Putamen (tissue), 1 donor: ENCODE results near the gene TTC12.

Source experiments
- DNase-seq: peaks from one replicate; pipeline ENCODE4 v3.0.0-alpha.2; 2016; ENCODE audit warnings: low spot score

Gene TTC12

GRCh38 chr11:113404859-113405430 lies 90.6 kb downstream of the TTC12 start:
- DNase-seq = no peak

DNA sequence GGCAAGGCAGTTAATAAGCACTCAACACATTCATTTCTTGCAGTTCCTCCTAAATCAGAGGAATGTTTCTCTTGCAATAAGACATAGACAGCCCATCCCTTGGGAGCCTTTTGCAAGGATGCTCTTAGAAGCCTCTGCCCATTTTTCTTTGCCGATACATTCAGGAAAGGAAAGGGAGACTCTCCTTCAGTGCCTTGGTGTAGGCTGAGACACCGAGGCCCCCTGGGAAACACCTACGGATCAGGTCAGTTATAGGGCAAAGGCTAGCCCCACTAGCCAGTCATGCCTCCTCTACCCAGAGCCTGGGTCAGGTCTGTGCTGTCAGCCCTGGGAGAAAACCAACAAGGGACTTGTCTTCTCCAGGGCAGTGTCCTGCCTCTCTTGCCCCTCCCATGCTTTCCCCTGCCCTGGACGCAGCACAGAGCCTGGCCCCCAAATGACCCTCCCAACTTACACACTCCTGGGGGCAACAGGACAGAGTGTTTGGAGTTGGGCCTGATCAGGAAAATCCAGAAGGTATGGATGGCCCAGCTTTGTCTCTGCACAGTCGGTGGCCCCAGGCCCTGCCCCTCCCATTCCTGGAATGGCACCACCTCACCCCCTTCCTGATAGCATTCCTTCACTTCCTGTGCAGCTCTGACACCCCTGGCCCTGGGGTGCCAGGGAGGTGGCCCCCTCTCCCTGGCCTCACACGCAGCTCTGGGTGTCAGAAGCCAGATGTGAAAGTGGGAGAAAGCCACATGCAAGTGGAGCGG lies 91.5 kb downstream of the TTC12 start:
- DNase-seq = no peak

DNA sequence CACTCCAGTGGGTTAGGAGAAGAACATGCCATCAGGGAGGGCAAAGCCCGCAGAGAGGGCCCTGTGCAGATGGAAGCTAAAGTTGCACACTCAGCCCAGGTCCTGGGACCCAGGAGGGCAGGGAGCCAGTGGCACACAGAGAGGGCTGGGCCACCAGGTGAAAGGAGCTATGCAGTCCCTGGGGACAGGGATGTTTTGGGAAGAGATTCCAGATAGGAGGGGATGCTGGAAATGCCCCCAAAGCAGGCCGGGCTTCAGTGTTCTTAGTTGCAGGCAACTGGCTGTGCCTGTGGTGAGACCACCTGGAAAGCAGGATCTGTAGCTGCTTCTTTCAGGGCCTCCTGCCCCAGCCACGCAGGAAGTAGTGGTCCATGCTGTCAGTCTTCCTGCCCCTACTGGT lies 92.8 kb downstream of the TTC12 start:
- DNase-seq = no peak

- DNase-seq = peak; percentile 58
These were observed 93.8 kb downstream of the TTC12 start for GRCh38 chr11:113408206-113408605.

GRCh38 chr11:113408887-113409286 lies 94.5 kb downstream of the TTC12 start:
- peak; percentile 42 for DNase-seq

DNA sequence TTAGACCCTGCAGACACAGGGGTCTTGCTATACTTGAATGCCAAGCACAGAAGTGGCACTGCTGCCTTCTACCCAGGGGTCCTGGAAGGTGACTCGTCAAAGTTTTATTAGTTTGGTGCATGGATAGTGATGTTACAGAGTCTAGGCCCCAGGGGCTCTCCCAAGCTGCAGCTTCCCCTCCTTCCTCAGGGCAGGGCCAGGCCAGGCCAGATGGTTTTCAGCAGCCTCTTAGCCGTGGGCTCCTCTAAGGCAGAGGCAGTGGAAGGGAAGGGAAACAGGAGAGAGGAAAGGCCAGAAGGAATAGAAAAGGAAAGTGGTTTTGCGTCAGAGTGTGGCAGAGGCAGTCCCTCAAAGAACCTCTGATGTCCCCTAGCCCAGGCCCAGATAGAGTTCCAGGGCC lies 95.1 kb downstream of the TTC12 start:
- no peak for DNase-seq

GRCh38 chr11:113410414-113411135 lies 96.2 kb downstream of the TTC12 start:
- no peak for DNase-seq

DNA sequence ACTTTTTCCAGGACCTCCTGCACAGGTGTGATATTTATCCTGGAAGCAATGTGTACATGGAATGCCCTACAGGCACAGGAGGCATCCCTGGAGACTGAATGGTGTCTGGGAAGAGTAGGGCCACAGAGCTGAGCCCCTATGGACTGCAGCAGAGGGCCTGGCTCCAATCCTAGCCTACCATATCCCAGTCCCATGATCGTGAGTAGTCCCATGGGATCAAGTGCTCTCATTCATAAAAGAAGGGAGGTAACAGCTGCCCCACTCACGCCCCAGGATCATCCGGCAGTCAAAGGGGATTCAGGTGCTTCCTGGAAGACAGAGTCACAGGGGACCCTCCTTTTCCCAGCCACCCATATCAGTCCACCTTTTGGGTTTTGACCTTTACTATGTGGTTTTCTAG lies 97.2 kb downstream of the TTC12 start:
- no peak for DNase-seq

- no peak for DNase-seq
These were observed 98.3 kb downstream of the TTC12 start for GRCh38 chr11:113412675-113413074.

GRCh38 chr11:113415343-113415742 lies 101.0 kb downstream of the TTC12 start:
- no peak for DNase-seq
